Activated CD4-positive, alpha-beta T cell treated with anti-CD3 and anti-CD28 coated beads for 24 hours (primary cell): ENCODE measurements around the gene RCL1.
"Not testable (repeated sequence)": the region's sequence is repeated elsewhere in the genome, so short reads cannot be mapped to it uniquely, and the experiment has no call there.

ENCODE experiments used
- DNase-seq, 2 donors: peaks; one replicate each; pipeline ENCODE4 v3.0.0-alpha.2; 2020; ENCODE audit warnings: low read depth in 2 of 2

RCL1 gene

DNA sequence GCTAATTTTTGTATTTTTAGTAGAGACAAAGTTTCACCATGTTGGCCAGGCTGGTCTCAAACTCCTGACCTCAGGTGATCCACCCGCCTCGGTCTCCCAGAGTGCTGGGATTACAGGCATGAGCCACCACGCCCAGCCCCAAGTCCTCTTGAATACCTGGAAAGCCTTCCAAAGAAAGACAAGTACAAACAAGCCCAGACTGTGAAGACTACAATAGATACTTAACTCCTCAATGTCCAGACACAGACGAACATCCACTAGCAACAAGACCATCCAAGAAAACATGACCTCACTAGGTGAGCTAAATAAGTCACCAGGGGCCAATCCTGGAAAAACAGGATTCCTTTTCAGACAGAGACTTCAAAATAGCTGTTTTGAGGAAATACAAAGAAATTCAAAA, 9.6 kb upstream of the RCL1 start:
- not testable (repeated sequence) for DNase-seq

- DNase-seq = no peak
Observed at GRCh38 chr9:4784403-4784802, 8.3 kb upstream of the RCL1 start.

- no peak for DNase-seq
Observed at GRCh38 chr9:4786599-4786998, 6.1 kb upstream of the RCL1 start.

DNA sequence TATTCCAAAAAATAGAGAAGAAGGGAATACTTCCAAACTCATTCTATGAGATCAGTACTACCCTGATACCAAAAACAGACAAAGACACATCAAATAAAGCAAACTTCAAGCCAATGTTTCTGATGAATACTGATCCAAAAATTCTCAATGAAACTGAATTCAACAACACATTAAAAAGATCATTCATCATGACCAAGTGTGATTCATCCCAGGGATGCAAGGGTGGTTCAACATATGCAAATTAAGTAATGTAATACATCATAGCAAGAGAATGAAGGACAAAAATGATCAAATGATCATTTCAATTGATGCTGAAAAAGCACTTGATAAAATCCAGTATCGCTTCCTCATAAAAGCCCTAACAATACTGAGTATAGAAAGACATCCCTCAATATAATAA, 4.9 kb upstream of the RCL1 start:
- no peak for DNase-seq

GRCh38 chr9:4788703-4789102, 4.0 kb upstream of the RCL1 start:
- no peak for DNase-seq

DNA sequence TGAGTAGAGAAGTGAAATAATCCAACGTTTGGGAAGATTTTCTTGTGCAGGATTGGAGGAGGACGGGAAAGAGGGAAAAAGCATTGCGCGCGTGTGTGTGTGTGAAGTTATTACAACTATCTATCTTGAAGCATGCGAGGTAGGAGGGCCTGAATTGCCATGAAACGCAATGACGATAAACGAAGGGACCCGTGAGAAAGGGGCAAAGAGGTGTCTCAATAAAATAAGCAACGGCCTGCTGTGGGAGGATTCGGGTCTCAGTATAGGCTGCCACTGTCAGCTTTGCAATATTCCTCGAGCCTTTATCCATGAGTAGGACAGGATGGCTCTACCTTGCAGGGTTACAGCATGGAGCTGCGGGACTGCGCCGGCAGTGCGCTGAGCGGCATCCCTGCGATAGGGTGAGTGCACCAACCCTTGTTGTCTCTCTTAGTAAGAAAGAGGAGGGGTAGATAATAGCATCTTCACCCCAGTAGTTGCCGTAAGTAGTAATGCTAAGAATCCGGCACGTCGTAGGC, 631 bp upstream of the RCL1 start:
- DNase-seq = no peak

GRCh38 chr9:4793459-4794395, 983 bp downstream of the RCL1 start:
- no peak for DNase-seq

DNA sequence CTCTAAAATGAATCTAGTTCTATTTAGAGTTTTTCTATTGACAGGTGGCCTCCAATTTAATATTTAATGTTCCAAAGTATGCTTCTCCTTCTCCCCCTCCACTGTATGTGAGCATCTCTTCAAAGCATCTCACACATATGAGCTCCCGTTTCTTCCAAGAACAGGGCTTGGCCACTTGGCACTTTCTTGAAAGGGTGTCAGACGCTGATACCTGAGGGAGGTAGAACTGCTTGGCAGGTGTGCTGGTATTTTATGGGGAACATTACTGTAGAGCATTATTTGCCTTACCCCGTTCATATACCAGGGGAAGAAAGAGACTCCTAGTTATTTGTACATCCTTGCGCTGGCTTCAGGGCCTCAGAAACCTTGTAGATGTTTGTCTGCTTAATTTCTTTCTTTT, 1.9 kb downstream of the RCL1 start:
- no peak for DNase-seq

GRCh38 chr9:4795108-4795507, 2.4 kb downstream of the RCL1 start:
- DNase-seq = not testable (repeated sequence)

DNA sequence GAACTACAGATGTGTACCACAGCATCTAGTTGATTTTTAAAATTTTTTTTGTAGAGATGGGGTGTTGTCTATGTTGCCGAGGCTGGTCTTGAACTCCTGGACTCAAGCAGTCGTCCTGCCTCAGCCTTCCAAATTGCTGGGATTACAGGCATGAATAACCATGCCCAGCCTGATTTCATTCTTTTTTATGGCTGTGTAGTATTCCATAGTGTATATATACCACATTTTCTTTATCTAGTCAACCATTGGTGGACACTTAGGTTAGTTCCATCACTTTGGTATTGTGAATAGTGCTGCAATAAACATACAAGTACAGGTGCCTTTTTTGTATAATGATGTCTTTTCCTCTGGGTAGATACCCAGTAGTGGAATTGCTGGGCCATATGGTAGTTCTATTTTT, 3.8 kb downstream of the RCL1 start:
- no peak for DNase-seq

DNA sequence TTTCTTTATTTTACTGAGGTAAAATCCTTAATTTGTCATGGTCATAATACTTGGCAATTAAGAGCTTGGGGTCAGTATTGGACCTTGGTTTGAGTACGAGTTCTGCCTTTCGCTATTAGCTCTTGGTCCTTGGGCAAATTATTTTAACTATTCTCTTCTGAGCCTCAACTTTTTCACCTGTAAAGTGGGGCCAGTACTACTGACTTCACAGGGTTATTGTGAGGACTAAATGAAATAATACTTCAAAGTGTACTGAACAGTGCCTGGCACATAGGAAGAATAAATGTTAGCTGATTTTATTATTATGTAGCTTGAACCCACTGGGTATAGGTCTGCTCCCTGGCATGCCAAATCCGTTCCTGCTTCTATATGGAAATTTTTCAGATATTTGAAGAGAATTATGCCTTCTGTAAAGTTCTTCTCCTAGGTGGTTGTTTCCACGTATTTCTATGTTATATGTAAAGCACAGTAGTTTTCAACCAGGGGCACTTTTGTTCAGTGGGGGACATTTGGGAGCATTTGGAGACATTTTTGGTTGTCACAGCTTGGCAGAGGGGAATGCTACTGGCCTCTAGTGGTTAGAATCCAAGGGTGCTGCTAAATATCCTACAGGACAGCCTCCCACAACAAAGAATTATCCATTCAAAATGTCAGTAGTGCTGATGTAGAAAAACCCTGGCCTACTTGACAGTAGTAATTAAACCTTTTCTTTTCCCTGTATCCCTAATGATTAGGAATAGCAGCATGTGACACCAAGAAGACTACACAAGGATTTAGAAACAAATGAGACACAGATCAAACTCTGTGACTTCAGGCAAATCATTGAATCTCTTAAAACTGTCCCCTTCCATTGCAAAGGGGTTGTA, 4.5 kb downstream of the RCL1 start:
- no peak for DNase-seq

DNA sequence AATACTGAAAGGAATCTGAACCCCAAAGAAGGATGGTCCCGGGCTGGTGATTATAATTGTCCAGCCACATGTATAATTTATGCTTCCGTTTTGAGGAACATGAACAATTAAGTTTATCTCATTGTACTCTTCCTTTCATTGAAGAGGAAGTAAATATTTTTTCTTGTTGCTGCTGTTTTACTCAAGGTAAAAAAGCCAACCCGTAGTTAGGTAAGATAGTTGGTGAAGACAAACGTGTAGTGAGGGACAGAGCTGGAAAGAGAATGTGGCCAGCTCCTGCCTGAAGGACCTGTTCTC, 5.1 kb downstream of the RCL1 start:
- DNase-seq = no peak

GRCh38 chr9:4798281-4799032, 5.7 kb downstream of the RCL1 start:
- no peak for DNase-seq

DNA sequence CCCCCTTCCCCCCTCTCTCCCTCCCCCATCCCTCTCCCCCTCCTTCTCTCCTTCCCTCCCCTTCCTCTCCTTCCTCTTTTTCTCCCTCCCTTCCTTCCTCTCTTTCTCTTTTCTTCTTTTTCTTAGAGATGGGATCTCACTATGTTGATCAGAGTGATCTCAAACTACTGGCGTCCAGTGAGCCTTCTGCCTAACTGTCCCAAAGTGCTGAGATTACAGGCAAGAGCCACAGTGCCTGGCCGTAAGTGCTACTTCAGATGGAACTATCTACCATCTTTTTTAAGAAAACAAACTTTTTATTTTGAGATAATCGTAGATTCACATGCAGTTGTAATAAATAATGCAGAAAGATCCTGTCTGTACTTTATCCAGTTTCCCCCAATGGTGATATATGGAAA, 6.3 kb downstream of the RCL1 start:
- no peak for DNase-seq

GRCh38 chr9:4799775-4800174, 7.0 kb downstream of the RCL1 start:
- no peak for DNase-seq

DNA sequence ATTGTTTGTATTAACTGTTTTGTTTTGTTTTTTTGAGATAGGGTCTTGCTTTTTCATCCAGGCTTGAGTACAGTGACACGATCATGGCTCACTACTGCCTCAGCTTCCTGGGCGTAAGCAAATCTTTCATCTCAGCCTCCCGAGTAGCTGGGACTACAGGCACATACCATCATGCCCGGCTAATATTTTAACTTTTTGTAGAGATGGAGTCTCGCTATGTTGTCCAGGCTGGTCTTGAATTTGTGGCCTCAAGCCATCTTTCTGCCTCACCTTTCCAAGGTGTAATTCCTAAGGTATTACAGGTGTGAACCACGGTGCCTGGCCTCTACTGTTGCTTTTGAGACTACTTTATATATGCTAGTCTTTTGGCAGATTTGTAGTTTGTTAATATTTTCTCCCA, 8.4 kb downstream of the RCL1 start:
- DNase-seq = no peak

DNA sequence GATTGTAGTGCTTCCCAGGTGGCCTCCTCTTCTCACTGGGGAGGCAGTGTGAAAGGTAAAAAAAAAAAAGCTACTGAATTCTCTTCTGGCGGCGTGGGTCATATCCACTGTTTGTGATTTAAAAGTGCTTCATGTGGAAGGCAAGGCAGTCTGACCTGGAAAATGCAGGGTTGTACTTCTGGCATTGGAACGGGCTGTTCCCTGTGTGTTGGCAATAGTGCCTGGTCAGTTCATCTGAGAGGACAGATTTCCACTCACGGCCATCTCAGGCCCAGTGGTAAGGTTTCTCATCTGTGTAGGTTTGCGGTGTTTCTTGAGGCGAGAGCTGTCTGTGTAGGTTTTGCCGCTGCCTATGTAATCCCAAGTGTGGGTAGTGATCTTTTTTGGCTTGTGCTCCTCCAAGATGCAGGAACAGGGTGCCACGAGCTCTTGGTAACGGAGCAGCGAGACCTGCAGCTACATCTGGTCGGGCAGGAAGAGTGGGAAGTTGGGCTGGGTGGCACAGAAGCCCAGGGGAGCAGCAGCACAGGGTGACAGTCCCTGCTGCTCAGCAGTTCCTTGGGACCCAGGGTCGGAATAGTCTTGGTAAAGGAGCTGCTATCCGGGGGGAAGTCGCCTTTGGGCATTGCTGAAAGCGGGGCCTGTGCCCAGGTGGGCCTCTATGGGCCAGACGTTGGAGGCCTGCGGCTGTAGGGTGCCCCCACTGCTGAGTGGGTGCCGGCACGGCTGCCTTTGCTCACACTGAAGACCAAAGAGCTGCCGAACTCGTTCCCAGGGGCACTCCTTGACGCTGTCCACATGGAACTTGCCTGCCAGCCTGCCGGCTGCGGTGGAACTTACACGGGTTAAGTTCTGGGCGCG, 11.2 kb downstream of the RCL1 start:
- DNase-seq = no peak

DNA sequence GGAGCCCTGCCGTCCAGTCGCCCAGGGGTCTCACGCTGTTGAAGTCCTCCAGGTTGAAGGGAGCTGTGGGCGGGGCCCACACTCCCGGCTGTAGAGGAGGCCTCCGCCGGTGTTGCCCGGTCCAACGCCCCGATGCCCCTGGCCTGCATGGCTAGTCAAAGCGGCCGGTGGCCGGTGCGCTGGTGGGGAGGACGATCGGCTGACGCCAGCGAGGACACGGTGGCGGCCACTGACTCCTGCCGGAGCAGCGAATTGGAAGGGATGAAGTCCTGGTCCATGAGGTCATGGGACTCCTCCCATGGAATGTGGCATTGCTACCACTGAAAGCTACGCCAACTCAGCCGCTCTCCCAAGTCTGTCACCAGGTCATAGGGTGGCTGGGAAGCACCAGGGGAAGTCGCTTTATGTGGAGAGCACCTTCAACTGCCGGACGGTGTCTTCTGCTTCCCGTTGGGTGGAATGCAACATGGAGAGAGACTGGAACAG, 11.8 kb downstream of the RCL1 start:
- DNase-seq = no peak

DNA sequence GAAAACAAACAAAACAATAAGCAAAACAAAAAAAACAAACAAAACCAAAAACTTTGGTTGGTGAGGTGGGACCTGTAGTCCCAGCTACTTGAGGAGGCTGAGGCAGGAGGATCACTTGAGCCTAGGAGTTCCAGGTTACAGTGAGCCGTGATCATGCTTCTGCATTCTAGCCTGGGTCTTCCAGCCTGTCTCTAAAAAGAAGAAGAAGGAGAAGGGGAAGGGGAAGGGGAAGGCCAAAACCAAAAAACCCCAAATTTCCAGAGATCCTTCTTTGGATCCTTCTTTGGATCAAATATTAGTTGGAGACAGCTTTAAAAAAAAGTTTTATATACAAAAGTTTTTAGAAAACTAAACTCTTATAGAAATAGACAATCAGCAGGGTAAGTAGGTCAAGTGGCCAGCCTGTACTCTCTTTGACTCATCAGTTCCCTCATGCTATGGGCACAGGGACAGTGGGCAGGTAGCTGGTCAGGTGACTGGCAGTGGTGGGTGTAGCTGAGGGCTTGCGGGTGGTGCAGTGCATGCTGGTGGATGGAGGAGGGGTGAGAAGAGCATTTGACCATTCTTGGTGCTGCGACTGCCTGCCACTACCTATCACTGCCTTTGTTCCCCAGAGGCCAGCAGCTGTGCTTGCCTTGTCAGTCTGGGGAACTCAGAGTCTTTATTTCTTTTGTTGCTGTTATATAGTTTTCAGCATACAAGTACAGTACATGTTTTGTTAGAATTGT, 12.6 kb downstream of the RCL1 start:
- no peak for DNase-seq

GRCh38 chr9:4810565-4810964, 17.8 kb downstream of the RCL1 start:
- no peak for DNase-seq
